Measurements from ENCODE around the gene BTF3. TPM values are rescaled to one million over a fixed set of nuclear protein-coding genes. Genes with fewer than 3 reads are reported as not detected.

The BTF3 gene
- total RNA-seq, result 525 and 620 TPM in 2 replicates

GRCh38 chr5:73498057-73498992 lies at the start of gene BTF3:
TSS of gene BTF3 (plus strand) at chr5:73498442. CDS start at chr5:73498668, 226 bp downstream.

GRCh38 chr5:73448463-73449136 lies 49.6 kb upstream of the BTF3 start, which contains the start of gene FOXD1:
TSS of gene FOXD1 (minus strand) at chr5:73448777. CDS start at chr5:73448362, 415 bp downstream.

Other genes with a start within 250 kb of the BTF3 start
- gene FOXD1, start 49.7 kb upstream of the BTF3 start, total RNA-seq, result 0.05 and 0.33 TPM in 2 replicates
- gene ANKRA2, start 67.2 kb downstream of the BTF3 start, total RNA-seq, result 11.4 and 24.8 TPM in 2 replicates
- 12.5 and 14.1 TPM in 2 replicates for gene UTP15, start 67.3 kb downstream of the BTF3 start, total RNA-seq
- 43.8 and 44.7 TPM in 2 replicates for gene ARHGEF28, start 127.8 kb downstream of the BTF3 start, total RNA-seq